ENCODE results near the gene ARAF.
"Not testable (repeated sequence)": the region's sequence is repeated elsewhere in the genome, so short reads cannot be mapped to it uniquely, and the experiment has no call there.

ARAF gene

DNA sequence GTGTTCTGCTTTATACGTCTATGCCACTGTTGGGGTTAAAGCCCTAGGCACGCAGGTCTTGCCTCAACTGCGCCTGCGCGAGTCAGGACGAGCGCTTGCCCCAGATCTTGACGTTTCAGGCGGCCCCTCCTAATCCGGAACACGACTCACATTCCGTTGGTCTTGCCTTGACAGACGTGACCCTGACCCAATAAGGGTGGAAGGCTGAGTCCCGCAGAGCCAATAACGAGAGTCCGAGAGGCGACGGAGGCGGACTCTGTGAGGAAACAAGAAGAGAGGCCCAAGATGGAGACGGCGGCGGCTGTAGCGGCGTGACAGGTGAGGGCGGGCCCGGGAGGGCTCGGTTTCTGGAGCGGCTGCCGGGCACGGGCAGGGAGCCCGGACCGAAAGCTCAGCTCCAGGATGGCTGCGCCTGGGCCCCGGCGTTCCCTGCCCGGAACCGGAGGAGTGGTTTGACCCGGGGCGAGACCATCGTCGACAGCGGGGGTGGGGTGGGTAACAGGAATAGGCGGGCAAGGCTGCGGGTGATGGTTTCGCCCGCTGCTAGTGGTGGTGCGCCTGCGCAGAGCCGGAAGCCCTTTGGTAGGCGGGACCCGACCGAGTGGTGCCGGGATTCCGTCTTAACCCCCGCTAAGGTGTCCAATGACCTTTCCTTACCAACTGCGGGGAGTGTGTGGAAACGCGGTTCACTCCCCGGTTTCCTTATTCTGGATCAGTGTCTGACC, at the start of gene ARAF:
TSS of gene ARAF (plus strand) at position 272 of the 725 bp plus-strand sequence. CDS start 1,763 bp downstream, outside the sequence.
- TF ChIP-seq, protein P1, sequence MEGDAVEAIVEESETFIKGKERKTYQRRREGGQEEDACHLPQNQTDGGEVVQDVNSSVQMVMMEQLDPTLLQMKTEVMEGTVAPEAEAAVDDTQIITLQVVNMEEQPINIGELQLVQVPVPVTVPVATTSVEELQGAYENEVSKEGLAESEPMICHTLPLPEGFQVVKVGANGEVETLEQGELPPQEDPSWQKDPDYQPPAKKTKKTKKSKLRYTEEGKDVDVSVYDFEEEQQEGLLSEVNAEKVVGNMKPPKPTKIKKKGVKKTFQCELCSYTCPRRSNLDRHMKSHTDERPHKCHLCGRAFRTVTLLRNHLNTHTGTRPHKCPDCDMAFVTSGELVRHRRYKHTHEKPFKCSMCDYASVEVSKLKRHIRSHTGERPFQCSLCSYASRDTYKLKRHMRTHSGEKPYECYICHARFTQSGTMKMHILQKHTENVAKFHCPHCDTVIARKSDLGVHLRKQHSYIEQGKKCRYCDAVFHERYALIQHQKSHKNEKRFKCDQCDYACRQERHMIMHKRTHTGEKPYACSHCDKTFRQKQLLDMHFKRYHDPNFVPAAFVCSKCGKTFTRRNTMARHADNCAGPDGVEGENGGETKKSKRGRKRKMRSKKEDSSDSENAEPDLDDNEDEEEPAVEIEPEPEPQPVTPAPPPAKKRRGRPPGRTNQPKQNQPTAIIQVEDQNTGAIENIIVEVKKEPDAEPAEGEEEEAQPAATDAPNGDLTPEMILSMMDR (conservative IDR thresholded peaks at IDR 0.05; ENCODE audit: control insufficient read depth, insufficient read depth, low read depth, low read length): no peak
- H3K4me3 ChIP-seq (ENCODE audit: control insufficient read depth, low read depth, low read length): peak within 1 kb of the TSS; percentile 72
- peak; percentile 99 for DNase-seq (ENCODE audit: low read depth)

DNA sequence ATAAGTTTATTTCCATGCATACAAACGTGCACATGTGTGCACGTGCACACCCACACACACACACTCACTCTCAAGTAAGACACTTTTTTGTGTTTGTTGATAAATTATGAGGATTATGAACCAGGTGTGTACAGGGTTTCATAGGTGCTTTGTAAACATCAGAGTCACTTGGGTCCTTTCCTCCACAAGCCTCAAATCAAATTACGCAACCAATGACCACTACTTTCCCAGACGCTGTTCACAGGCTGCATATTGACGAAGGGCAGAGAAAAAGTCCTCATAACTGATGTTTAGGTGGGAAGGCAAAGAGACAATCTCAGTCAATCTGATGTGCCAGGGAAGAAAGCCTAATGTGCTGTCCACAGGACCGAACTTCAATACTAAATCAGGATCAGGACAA, 48.6 kb upstream of the ARAF start:
- H3K4me3 ChIP-seq (ENCODE audit: control insufficient read depth, low read depth, low read length): peak overlapping the region; percentile 3
- DNase-seq (ENCODE audit: low read depth): not testable (repeated sequence)

DNA sequence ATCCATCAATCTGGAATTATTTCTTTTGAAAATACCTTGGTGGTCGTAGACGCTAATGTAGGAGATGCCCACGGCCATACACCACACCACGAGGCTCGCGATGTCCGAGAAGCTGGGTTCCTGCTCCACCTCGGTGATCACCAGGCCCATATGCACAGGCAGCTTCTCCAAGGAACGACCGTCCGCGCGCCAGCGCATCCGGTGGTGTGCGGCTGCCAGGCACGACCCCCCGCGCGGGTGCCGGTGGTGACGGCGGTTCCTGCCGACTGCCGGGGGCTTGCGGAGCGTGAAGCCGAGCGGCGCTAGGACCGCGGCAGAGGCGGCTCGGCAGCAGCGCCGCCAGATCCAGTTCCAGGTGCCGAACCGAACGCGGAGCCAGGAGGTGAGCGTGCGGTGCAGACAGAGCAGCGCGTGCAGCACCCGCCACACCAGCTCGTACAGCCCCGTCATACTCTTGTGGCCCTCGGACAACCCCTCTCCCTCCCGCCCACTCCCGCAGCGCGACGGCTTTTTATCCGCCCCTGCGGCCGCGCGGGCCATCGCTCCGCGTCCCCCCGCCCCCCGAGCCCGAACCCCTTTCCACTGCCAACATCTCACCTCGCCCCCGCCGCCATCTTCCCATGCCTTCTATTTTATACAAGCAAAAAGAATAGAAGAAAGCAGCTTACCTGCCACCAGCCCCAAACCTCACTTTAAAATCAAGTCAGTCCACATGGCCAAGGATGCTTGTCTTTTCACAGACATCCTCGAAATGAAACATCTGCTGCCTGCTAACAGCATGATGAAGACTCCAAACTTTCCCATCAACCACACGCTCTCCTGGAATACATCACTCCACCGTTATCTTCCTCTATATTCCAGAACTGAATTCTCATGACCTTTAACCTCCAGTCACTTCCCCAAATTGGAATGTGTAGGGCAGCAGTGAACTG, 47.7 kb upstream of the ARAF start:
- peak; percentile 35 for DNase-seq (ENCODE audit: low read depth)
- peak overlapping the region; percentile 43 for H3K4me3 ChIP-seq (ENCODE audit: control insufficient read depth, low read depth, low read length)

DNA sequence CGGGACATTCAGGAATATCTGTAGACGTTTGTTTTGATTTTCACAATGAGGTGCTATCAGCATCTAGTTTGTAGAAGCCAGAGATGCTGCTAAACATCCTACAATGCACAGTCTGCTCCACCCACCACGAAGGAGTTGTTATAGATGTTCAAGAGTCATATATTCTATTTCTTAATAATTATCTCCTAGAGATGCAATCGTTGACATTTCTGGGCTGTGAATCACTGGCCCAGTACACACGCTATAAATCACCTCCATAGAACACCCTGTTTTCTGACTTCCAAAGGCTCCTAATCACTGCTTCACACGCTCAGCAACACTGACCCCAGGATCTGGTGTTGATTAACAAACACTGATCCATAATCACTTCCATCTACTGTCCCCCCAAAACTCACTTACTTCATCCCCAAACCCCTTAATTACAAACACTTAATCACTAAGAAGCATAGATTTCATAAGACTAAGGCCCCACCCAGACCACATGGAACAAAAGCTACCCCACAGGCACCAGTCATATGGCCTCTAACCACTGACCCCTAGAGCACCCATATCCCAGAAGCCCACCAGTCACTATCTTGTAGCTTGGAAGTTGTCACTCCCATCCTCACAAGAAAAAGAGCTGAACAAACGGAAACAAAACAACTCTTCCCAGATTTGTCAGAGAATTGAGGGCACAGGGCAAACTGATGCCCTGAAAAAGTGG, 46.3 kb upstream of the ARAF start:
- no peak overlapping the region for H3K4me3 ChIP-seq (ENCODE audit: control insufficient read depth, low read depth, low read length)
- TF ChIP-seq, protein P1 (conservative IDR thresholded peaks at IDR 0.05; ENCODE audit: control insufficient read depth, insufficient read depth, low read depth, low read length): no peak
- peak; percentile 84 for DNase-seq (ENCODE audit: low read depth)

DNA sequence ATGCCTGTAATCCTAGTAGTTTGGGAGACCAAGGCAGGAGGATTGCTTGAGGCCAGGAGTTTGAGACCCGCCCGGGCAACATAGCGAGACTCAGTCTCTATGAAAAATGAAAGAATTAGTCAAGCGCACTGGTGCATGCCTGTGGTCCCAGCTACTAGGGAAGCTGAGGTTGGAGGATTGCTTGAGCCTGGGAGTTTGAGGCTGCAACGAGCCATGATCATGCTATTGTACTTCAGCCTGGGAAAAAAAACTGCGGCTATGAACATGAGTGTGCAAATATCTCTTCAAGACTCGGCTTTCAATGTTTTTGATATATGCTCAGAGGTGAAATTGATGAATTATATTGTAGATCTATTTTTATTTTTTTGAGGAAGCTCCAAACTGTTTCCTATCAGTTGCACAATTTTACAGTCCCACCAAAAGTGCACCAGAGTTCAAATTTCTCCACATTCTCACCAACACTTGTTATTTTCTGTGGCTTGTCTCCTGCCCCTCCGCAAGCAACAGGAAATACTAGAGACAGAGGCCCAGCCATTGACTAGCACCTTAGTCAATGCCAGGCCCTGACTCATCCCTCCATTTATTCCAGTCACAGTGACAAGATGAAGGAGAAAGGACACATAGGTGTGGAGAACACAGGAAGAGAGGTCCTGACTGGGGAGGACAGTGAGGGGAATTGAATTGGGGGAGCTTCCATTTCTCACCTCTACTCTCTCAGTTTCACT, 44.9 kb upstream of the ARAF start:
- peak; percentile 69 for DNase-seq (ENCODE audit: low read depth)
- TF ChIP-seq, protein P1 (conservative IDR thresholded peaks at IDR 0.05; ENCODE audit: control insufficient read depth, insufficient read depth, low read depth, low read length): no peak

DNA sequence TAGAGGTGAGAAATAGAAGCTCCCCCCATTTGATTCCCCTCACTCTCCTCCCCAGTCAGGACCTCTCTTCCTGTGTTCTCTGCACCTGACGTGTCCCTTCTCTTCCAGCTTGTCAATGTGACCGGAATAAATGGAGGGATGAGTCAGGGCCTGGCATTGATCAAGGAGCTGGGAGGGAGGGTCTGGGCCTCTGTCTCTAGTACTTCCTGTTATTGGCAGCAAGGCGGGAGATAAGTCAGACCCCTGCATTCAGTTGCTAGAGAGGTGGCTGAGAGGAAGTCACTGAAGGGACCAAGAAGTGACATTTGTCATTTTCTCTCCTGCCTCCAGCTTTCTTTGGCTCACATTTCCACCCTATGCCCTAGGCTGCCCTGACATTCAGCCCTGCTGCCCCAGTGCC, 42.9 kb upstream of the ARAF start:
- peak; percentile 21 for DNase-seq (ENCODE audit: low read depth)
- TF ChIP-seq, protein P1 (conservative IDR thresholded peaks at IDR 0.05; ENCODE audit: control insufficient read depth, insufficient read depth, low read depth, low read length): no peak
- H3K4me3 ChIP-seq (ENCODE audit: control insufficient read depth, low read depth, low read length): no peak overlapping the region

More for the DNA sequence above, 44.9 kb upstream of the ARAF start:
- H3K4me3 ChIP-seq (ENCODE audit: control insufficient read depth, low read depth, low read length): no peak overlapping the region

DNA sequence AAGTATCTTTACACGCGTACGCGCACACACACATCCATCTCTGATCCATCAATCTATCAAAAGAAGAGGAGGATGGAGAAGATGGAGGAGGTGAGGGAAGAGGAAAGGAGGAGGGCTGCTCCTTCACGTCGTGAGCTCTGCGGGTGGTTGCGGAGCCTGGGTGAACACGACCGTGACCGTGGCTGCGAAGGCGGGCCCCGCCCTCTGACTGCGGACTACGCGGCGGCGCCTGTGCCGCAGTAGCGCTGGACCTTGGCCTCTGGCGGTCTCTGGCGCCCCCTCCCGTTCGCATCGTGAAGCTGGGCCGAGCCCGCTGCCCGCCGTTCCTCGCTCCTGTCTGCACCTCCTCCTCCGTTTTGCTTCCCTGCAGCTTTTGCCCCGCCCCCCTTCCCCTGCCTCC, 37.7 kb upstream of the ARAF start:
- H3K4me3 ChIP-seq (ENCODE audit: control insufficient read depth, low read depth, low read length): peak overlapping the region; percentile 49
- TF ChIP-seq, protein P1 (conservative IDR thresholded peaks at IDR 0.05; ENCODE audit: control insufficient read depth, insufficient read depth, low read depth, low read length): peak; percentile 53
- DNase-seq (ENCODE audit: low read depth): peak; percentile 58
